GM20000 (cell line): ENCODE data around the gene MAP4.

Source experiments
- DNase-seq: peaks from one replicate; pipeline ENCODE4 v3.0.0; 2012; ENCODE audit warnings: low spot score
- TF ChIP-seq, protein P1 (sequence below): IDR thresholded peaks from 2 replicates; pipeline ENCODE4 v1.5.1; 2012; ENCODE audit warnings: mild to moderate bottlenecking, control low read depth; ENCODE audit errors: extremely low read depth, missing control alignments

MAP4 gene

GRCh38 chr3:47872916-47873315 is 143.3 kb downstream of the MAP4 start:
- TF ChIP-seq, protein P1, sequence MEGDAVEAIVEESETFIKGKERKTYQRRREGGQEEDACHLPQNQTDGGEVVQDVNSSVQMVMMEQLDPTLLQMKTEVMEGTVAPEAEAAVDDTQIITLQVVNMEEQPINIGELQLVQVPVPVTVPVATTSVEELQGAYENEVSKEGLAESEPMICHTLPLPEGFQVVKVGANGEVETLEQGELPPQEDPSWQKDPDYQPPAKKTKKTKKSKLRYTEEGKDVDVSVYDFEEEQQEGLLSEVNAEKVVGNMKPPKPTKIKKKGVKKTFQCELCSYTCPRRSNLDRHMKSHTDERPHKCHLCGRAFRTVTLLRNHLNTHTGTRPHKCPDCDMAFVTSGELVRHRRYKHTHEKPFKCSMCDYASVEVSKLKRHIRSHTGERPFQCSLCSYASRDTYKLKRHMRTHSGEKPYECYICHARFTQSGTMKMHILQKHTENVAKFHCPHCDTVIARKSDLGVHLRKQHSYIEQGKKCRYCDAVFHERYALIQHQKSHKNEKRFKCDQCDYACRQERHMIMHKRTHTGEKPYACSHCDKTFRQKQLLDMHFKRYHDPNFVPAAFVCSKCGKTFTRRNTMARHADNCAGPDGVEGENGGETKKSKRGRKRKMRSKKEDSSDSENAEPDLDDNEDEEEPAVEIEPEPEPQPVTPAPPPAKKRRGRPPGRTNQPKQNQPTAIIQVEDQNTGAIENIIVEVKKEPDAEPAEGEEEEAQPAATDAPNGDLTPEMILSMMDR, result no peak
- no peak for DNase-seq

DNA sequence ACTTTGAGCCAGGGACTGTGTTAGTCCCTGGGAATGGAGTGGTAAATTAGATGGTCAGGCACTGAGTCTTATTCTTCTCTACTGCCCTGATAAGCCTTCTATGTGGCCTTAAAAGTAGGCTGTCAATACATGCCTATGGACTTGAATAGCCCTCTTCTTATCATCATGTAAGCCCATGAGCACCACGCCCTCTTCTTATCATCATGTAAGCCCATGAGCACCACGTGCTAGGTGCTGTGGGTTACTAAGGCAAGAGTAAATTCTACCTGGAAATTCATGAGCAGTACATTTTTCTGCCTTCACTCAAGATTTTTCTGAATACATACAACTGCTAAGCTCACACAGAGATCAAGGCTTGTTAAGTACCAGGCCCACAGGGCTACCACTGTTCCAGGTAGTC is 144.8 kb downstream of the MAP4 start:
- TF ChIP-seq, protein P1, result no peak
- no peak for DNase-seq

DNA sequence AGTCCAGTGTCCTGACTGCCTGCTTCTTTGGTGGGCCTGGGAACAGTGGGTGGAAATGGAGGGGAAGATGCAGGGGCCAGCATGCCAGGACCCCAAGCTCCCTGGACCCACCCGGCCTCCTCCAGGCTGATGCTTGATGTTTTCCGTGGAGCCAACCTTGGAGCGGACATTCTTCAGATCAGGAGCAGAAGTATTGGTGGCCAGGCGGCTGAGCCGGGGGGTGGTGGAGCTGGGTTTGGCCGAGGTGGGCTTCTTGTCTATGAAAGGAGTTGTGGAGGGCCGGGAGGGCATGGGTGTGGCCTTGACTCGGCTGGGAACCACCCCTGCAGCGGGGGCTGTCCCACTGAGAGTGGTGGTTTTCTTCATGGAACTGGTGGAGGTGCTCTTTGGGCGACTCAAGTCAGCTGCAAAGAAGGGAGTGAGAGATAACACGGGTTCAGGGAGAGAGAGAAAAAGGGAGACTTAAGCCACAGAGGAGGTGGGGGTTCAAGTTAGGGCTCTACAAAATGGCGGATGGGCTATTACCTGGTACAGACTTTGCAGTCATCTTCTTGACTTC is 145.4 kb downstream of the MAP4 start:
- TF ChIP-seq, protein P1, result no peak

GRCh38 chr3:47870156-47870555 is 146.1 kb downstream of the MAP4 start:
- no peak for DNase-seq
- TF ChIP-seq, protein P1, result no peak

More for the DNA sequence above, 145.4 kb downstream of the MAP4 start:
- no peak for DNase-seq

- TF ChIP-seq, protein P1, result no peak
- DNase-seq, result no peak
Observed at GRCh38 chr3:47868306-47868705, 147.9 kb downstream of the MAP4 start.

DNA sequence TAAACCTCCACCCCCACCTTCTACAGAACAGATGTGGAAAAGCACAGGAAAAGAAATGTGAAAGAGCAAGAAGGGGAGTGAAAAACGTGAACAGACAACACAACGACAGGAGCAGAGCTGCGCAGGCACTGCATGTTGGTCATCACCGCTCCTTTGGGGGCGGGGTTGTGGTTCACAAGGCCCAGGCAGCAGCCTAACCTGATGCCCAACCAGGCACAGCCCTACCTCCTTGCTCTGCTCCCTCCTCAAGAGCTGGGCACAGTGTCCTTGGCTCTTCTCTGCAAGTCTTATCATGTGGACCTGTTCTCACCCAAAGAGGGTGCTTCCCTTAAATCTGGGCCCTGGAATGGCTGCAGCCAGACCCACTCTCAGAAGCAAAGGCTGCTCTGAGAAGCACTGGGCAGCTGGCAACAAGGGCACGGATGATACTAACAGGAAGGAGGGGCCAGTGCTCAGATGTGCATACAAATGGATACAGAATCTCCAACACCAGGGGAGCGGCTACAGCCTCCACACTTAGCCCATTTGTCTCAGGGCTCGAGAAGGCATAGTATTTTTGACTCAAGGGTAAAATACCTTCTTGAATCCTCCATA is 148.7 kb downstream of the MAP4 start:
- DNase-seq, result no peak
- TF ChIP-seq, protein P1, result no peak

- no peak for DNase-seq
- TF ChIP-seq, protein P1, result no peak
Observed at GRCh38 chr3:47865192-47865591, 151.0 kb downstream of the MAP4 start.
